ENCODE data around the gene SFT2D3.

Gene SFT2D3

GRCh38 chr2:127712999-127713398 is 11.7 kb downstream of the SFT2D3 start:
- no peak for DNase-seq

- DNase-seq, result no peak
Observed at GRCh38 chr2:127713562-127713961, 12.3 kb downstream of the SFT2D3 start.

DNA sequence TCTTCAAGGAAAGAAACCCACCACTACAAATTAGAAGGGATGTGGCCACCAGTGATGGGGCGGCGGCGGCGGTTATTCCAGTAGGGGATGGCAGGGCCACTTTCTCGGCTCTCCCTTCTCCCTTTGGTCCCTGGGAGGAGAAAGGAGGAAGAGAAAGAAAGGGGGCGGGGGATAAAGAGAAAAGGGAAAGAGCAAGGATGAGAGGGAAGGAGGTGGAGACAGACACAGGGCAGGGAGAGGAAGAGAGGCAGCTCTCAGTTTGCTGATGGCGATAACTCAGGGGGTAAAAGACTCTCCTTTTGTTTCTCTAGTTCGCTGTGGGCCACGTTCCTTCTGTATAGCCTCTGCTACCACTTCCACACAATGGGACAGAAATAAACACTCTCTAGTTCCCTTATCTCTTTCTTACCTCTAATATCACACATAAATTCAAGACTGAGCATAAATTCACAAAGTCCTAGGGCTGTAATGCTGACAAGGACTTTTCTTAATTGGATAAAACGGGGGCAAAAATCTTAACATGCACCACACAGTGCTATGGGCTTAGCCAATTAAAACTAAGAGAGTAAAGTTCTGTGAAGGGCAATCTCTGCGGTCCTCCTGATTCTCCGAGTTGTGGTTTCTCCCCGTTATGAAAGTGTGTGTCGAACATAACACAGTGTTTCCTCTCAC is 14.6 kb downstream of the SFT2D3 start:
- DNase-seq, result no peak

- DNase-seq, result no peak
Observed at GRCh38 chr2:127718271-127718670, 17.0 kb downstream of the SFT2D3 start.

- no peak for DNase-seq
Observed at GRCh38 chr2:127719301-127720218, 18.3 kb downstream of the SFT2D3 start.

DNA sequence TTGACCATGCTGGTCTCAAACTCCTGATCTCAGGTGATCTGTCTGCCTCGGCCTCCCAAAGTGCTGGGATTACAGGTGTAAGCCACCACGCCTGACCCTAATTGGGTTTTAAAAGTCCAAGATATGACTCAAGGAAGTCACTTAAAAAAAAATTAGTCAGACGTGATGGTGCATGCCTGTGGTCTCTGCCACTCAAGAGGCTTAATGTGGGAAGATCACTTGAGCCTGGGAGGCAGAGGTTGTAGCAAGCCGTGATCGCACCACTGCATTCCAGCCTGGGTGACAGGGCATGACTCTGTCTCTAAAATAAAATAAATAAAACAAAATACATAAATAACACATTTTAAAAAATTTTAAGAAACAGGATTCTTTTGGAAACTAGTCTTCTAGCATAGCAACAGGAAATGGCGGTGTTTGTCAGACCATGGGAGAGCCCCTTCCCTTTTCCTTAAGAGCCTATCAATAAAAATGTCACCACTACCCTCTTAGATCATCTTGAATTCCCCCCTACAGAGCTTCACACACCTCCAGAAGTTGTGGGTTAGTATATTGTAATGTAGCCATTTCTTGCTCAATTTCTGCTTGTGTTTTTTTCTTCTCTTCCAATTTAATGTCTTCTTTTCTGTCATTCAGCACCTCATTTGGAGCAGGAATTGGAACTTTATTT is 20.1 kb downstream of the SFT2D3 start:
- DNase-seq, result no peak

DNA sequence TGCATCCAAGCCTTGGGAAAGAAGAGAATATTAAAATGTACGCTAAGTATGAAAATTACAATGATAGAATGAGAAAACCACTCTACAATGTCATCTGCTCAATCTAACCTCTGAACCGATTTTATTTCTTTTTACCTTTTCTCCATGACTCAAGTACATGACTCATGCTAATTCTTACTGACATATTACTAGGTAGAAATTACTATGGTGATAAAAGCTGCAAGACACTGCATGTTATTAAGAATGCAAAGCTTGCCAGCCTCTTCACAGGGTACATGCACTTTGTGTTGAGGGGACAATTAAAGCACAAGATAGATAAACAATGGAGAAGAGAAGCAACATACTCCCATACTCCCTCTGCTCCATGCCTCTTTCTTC is 20.7 kb downstream of the SFT2D3 start:
- DNase-seq, result no peak

DNA sequence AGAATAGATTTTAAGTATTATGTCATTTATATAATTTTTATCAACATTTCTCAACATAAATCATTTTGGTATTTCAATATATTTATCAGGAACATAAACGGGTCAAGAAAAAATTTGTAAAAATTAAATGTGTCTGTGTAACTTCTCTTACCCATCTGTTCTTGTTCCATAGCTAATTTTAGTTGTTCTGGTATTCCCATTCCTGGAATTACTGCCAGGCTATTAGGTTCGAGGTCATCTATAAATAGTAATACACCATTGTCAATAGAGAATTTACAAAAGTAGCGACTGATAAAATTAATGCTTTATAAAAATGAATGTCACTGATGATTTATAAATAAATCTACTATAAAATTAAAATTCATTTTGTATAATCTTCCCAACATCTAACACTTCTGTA is 21.5 kb downstream of the SFT2D3 start:
- DNase-seq, result no peak

DNA sequence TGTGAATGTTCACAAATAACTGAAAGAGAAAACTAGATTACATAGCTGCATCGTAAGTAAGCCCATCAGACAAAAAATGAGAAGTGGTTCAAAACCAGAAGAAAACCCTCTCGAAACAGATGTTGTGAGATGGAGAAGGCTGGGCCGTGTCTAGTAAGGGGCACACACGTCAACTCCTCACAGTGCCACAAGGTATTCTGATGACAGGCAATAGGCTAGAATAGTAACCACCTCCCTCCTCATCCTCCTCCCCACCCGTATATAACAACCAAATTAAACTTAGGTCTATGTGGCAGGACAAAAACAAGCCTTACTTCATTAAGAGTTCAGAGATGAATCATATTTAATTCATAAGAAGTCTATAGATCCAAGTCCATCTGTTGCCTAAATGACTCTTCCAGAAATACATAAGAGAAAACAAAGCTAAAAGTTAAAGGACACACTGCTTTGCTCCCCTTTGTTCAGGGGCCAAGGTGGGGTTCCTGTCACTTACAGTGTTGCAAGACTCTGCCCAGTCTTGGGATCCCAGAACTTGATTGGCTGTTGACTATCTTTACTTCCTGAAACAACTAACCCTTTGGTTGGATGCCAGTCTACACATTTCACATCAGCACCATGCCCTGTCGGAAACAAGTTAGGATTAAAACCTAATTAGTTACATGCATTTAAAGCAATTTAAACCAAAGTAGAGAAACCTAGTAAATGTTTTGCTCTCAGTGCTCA is 25.0 kb downstream of the SFT2D3 start:
- no peak for DNase-seq

GRCh38 chr2:127733113-127733815 is 32.0 kb downstream of the SFT2D3 start:
- no peak for DNase-seq

DNA sequence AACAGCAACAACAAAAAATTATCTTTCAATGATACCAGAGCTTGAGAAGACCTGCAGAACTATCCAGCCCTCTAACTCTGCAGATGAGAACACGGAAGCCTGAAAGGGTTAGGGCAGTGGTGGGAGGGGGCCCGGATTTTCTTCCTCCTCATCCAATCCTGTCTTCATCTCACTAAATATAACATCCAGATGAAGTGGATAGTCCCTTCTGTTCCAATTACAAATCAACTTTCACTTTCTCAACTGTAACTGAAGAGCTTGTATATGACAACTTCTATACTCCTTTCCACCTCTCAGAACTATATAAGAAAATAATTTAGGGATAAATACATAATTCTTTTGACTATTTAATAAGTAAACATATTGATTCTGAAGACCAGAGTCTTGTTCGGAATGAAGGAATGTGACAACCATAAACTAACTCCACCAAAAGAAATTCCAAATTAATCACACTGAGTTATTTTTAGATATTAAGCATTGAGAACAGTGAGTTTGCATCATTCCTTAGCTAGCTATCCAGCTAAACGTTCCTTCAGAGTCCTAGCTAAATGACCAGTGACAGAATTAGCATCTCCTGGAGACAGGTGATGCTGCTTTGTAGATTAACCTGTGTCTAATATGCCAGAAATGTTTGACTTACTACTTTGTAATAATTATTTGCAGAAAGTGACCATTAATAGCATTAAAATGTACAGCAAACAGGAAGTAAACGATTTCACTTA is 32.7 kb downstream of the SFT2D3 start:
- DNase-seq, result no peak

GRCh38 chr2:127735044-127735443 is 33.7 kb downstream of the SFT2D3 start:
- DNase-seq, result no peak

DNA sequence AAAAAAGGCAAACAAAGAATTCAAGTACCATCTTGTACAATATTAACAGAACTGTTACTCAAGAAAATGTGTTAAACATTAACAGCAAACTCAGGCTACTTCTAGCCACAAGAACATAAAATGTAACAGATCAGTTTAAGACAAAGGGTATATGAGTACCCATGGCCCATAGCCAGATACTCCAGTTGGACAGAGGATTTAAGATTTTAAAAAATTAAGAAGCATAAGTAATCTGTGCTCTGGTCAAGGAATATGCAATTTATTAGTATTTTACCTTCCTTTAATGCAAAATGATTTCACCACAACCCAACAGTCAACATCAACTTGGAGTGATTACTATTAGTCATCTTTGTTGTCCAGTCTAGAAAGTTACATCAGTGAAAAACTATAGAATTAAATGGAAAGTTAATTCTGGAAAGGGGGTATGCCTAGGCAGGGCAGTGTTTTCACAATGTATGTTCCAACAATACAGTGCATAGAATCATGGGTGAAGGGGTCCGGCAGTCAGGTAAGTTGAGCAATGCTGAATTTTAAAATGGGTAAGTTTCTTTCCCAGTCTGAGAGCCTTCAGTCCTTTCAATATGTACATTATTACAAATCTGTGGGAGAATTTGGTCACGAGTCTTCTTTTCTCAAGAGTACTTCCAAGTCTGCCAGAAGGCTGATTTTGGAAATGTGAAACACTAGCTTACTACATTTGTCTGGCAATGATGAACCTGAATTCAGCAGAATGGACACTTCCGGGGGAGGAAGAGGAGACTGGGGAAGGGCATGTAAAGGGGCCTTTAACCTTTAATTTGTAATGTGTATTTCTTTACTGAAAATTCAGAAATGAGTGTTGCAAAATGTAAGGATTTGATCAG is 34.5 kb downstream of the SFT2D3 start:
- no peak for DNase-seq

- DNase-seq, result no peak
Observed at GRCh38 chr2:127737892-127738291, 36.6 kb downstream of the SFT2D3 start.

- no peak for DNase-seq
Observed at GRCh38 chr2:127739800-127740199, 38.5 kb downstream of the SFT2D3 start.

DNA sequence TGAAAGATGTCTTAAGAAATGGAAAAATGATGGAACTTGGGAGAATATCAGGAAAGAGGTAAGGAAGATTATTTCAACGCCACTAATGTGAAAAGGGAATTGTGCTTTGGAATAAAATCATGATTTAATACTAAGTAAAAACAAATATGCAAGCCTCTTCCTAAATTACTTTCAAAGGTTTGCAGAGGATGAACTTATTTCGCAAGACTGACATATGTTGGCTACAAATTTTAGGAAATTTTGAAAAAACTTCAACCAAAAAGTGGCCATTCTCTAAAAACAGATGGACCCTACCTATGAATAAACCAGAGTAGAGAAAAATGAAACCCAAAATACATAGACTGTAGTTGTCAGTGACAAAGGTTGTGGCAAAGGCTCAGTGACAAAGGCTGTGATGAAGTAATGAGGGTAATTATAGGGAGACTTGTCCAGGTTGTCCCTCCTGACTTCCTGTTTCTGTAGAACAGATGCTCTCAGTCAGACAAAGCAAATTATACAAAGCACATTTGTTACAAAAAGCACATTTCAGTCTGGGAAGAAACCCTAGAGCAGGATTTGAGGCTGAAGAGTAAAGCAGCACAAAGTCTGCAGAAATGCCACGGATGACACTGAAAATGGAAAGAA is 39.5 kb downstream of the SFT2D3 start:
- no peak for DNase-seq

- no peak for DNase-seq
Observed at GRCh38 chr2:127743477-127744026, 42.3 kb downstream of the SFT2D3 start.

DNA sequence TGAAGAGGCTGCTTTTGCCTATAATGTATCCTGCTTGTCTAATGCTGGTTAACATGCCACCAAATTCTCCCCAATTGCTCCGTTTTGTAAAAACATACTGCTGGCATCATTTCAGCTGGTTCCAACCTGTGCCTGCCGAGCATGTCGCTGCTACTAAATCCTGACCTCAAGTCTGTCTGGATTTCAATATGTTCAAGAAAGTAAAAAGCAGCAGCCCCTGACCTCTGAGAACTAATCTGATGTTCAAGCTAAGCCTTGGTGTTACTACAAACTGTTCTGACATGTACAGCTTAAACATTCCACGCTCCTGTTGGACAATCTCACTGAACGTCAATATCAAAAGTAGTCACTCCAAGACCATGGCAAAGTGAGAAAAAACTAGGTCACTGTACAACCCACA is 46.3 kb downstream of the SFT2D3 start:
- DNase-seq, result no peak

- DNase-seq, result peak in 1 of 2 donors; percentile 15
Observed at GRCh38 chr2:127749537-127749936, 48.2 kb downstream of the SFT2D3 start.

- DNase-seq, result no peak
Observed at GRCh38 chr2:127753374-127753773, 52.1 kb downstream of the SFT2D3 start.

Measured in CD4-positive, alpha-beta T cell treated with Interleukin-1 beta for 1 hour (primary cell).